NCI-H2227 (cell line): ENCODE data around the gene CENPO.

Experiments
- DNase-seq: peaks from one replicate; lab custom pipeline; 2025; ENCODE audit not compliant: unreplicated experiment; lab: John Stamatoyannopoulos, UW

CENPO gene

GRCh38 chr2:24836206-24836605 lies 43.0 kb downstream of the CENPO start:
- no peak for DNase-seq

GRCh38 chr2:24836706-24837105 lies 43.5 kb downstream of the CENPO start:
- DNase-seq = no peak

- DNase-seq = no peak
Measured at GRCh38 chr2:24837996-24838513, 44.8 kb downstream of the CENPO start.

- no peak for DNase-seq
Measured at GRCh38 chr2:24838541-24838940, 45.3 kb downstream of the CENPO start.

GRCh38 chr2:24839729-24840128 lies 46.5 kb downstream of the CENPO start:
- DNase-seq = no peak

- DNase-seq = no peak
Measured at GRCh38 chr2:24840164-24840869, 47.1 kb downstream of the CENPO start.

- DNase-seq = no peak
Measured at GRCh38 chr2:24840962-24841945, 48.0 kb downstream of the CENPO start.

- no peak for DNase-seq
Measured at GRCh38 chr2:24842081-24843050, 49.1 kb downstream of the CENPO start.

GRCh38 chr2:24843330-24843860 lies 50.2 kb downstream of the CENPO start:
- DNase-seq = no peak

GRCh38 chr2:24844023-24844685 lies 50.9 kb downstream of the CENPO start:
- DNase-seq = no peak

- DNase-seq = no peak
Measured at GRCh38 chr2:24845691-24846090, 52.5 kb downstream of the CENPO start.

GRCh38 chr2:24850944-24851343 lies 57.7 kb downstream of the CENPO start:
- no peak for DNase-seq

GRCh38 chr2:24852026-24852425 lies 58.8 kb downstream of the CENPO start:
- no peak for DNase-seq

GRCh38 chr2:24852431-24853020 lies 59.3 kb downstream of the CENPO start:
- no peak for DNase-seq

GRCh38 chr2:24853046-24853445 lies 59.8 kb downstream of the CENPO start:
- DNase-seq = no peak

GRCh38 chr2:24853996-24854395 lies 60.8 kb downstream of the CENPO start:
- no peak for DNase-seq

- no peak for DNase-seq
Measured at GRCh38 chr2:24855022-24855622, 61.9 kb downstream of the CENPO start.

- DNase-seq = no peak
Measured at GRCh38 chr2:24855726-24856125, 62.5 kb downstream of the CENPO start.

GRCh38 chr2:24856791-24857211 lies 63.6 kb downstream of the CENPO start:
- DNase-seq = no peak
